Camera-type eye (tissue), 1 donor: ENCODE measurements around the gene PRRC1. TPM values are rescaled to one million over a fixed set of nuclear protein-coding genes. Genes with fewer than 3 reads are reported as not detected.

ENCODE experiments used
- total RNA-seq: library from RNA; depleted of rRNA; stranded (reverse); fragments of >200 nt; gene quantifications from one replicate; pipeline ENCODE4 v1.2.3, GENCODE V29; 2014

Gene PRRC1
- total RNA-seq, result 72.5 TPM

DNA sequence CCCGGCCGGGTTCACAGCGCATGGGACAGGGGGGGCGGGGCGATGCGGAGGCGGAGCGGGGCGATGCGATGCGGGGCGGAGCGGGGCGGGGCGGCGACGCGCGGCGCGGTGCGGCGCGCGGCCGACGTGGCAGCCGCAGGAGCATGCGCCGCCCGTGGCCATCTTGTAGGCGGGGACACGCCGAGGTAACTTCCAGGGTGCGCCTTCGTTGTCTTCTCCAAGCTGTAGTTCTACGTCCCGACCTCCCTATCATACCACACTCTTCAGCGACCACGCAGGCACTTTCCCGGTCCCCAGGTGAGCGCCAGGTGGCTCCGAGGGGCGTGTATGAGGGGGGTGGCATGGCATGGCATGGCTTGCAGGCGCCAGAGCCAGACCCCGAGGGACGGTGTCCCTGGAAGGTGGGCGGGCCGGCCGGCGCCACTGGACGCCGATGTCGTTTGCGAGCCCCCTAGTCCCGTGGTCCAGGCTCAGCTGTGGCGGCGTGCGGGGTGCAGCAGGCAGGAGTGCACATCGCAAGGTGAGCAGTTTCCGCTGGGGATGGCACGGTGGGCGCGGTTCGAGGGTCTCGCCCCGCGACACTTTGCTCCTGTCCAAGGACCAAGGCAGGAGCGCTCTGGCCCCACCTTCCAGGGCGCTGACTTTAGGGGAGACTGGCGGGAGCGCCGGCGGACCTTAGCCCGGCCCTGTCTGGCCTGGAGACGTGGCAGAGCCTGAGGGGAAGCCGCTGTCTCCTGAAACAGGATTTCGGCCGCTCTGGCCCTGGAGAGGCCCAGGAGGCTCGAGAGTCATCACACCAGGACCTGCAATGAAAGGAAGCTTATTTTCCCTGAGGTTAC is at the start of gene PRRC1:
PRRC1 (plus strand) TSS at position 161 of the 839 bp plus-strand sequence. CDS start 5,840 bp downstream, outside the sequence.

Other genes starting within 250 kb of the PRRC1 start
- 32.7 TPM for gene MEGF10, start 226.8 kb upstream of the PRRC1 start, total RNA-seq
- 4.0 TPM for gene CTXN3, start 131.4 kb downstream of the PRRC1 start, total RNA-seq
- gene CCDC192, start 185.8 kb downstream of the PRRC1 start, total RNA-seq, result not detected